MCF 10A (cell line): ENCODE measurements around the gene COL20A1. TPM values are rescaled to one million over a fixed set of nuclear protein-coding genes. Genes with fewer than 3 reads are reported as not detected.

Source experiments
- BruUV-seq: library from RNA; stranded (reverse); fragments of 400-500 nt; replicated peaks from 2 replicates; lab custom pipeline; 2021; lab: Mats Ljungman, UMichigan
- CTCF ChIA-PET: fragments of 300-600 bp; sonication (Branson Sonifier 250); formaldehyde crosslinking; extraction: SDS; loops from one replicate; lab custom pipeline; 2021; ENCODE audit warnings: antibody characterized with exemption, inconsistent platforms; lab: Yijun Ruan, JAX
- POLR2A ChIA-PET: fragments of 300-600, 350-650 bp; sonication (Branson Sonifier 250); formaldehyde crosslinking; extraction: SDS; loops from one replicate; lab custom pipeline; 2020; ENCODE audit warnings: antibody characterized with exemption, inconsistent platforms; lab: Yijun Ruan, JAX
- DNase-seq: peaks from one replicate; pipeline ENCODE4 v3.0.0-alpha.2; 2018; ENCODE audit not compliant: unreplicated experiment
- H3K27ac Mint-ChIP-seq: one replicate; pipeline ENCODE4 v1.8.0; 2022; ENCODE audit warnings: mild to moderate bottlenecking, low read depth, mixed read lengths; ENCODE audit not compliant: unreplicated experiment
- H3K27me3 Mint-ChIP-seq: one replicate; pipeline ENCODE4 v1.8.0; 2022; ENCODE audit warnings: mixed read lengths; ENCODE audit not compliant: insufficient read depth, unreplicated experiment
- H3K36me3 Mint-ChIP-seq: one replicate; pipeline ENCODE4 v1.8.0; 2022; ENCODE audit warnings: mild to moderate bottlenecking, moderate library complexity, mixed read lengths; ENCODE audit not compliant: insufficient read depth, unreplicated experiment
- H3K4me1 Mint-ChIP-seq: one replicate; pipeline ENCODE4 v1.8.0; 2022; ENCODE audit warnings: mixed read lengths; ENCODE audit not compliant: insufficient read depth, unreplicated experiment
- H3K4me3 Mint-ChIP-seq: one replicate; pipeline ENCODE4 v1.8.0; 2022; ENCODE audit warnings: mild to moderate bottlenecking, moderate library complexity, mixed read lengths; ENCODE audit not compliant: unreplicated experiment
- H3K9me3 Mint-ChIP-seq: one replicate; pipeline ENCODE4 v1.8.0; 2022; ENCODE audit warnings: mixed read lengths; ENCODE audit not compliant: unreplicated experiment
- CTCF ChIP-seq: fragments of 200-600 bp; IDR thresholded peaks from one replicate; pipeline ENCODE4 v1.8.0; 2022; ENCODE audit warnings: antibody characterized with exemption, mild to moderate bottlenecking; ENCODE audit not compliant: unreplicated experiment
- intact Hi-C: fragments of 100-400 bp; cut with micrococcal nuclease; formaldehyde crosslinking; loops from 2 replicates; pipeline ENCODE4 v1.14.1; 2022
- total RNA-seq: library from RNA; stranded (reverse); gene quantifications from 2 replicates; pipeline ENCODE4 v1.2.3, GENCODE V29; 2022

COL20A1 gene
- total RNA-seq, 1 experiment from 2014 or later: 0.14 TPM

- TF ChIP-seq CTCF: no peak
- intact Hi-C loops: no loop called here
- Mint-ChIP-seq H3K4me3 (no peak overlapping the region), H3K27ac (no peak overlapping the region), H3K4me1 (no peaks in the 10 kb centered on the region), H3K36me3 (no peaks in the 10 kb centered on the region), H3K9me3 (no peaks in the 10 kb centered on the region), H3K27me3 (peaks cover 22% of the 10 kb centered on the region)
- no peak for DNase-seq
- POLR2A ChIA-PET: no interaction called here
- CTCF ChIA-PET: interaction anchor here (0.6 to 1.5 kb wide), 3 partner anchors 12 to 99 kb away, joined by 3 to 5 read pairs (median 3); no protein-coding TSS in a partner anchor
- no TSS peak for BruUV-seq
Measured at GRCh38 chr20:63322146-63322932, 29.4 kb downstream of the COL20A1 start.

DNA sequence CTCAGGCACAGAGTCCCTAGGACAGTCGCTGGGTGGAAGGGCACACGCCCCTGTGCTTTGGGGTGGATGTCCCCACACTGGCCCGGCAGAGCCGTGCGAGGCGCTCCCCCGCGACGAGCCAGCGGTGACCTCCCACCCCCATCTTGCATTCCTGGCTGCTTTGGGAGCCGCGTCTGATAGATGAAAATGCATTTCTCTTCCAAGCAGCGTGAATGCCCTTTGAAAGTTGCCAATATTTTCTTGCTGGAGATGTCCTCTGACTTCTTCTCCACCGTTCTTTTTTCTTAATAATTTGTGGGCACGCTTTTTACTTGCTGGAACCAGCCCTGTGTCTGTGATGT lies 29.9 kb downstream of the COL20A1 start:
- Mint-ChIP-seq H3K9me3 (no peaks in the 10 kb centered on the region), H3K27me3 (peaks cover 22% of the 10 kb centered on the region), H3K4me1 (no peaks in the 10 kb centered on the region), H3K36me3 (no peaks in the 10 kb centered on the region), H3K27ac (no peak overlapping the region), H3K4me3 (no peak overlapping the region)
- BruUV-seq: no TSS peak
- ChIA-PET CTCF (no interaction called here), POLR2A (no interaction called here)
- TF ChIP-seq CTCF: no peak
- DNase-seq: no peak
- intact Hi-C loops: no loop called here

GRCh38 chr20:63323357-63323981 lies 30.5 kb downstream of the COL20A1 start:
- no peaks in the 10 kb centered on the region for H3K36me3 Mint-ChIP-seq
- no peaks in the 10 kb centered on the region for H3K9me3 Mint-ChIP-seq
- no peak for DNase-seq
- ChIA-PET POLR2A (interaction anchor here (0.6 kb wide), 1 partner anchor 51 kb away, joined by 3 read pairs; no protein-coding TSS in a partner anchor), CTCF (no interaction called here)
- no peak overlapping the region for H3K27ac Mint-ChIP-seq
- H3K4me1 Mint-ChIP-seq: no peaks in the 10 kb centered on the region
- H3K27me3 Mint-ChIP-seq: peaks cover 22% of the 10 kb centered on the region
- BruUV-seq: no TSS peak
- TF ChIP-seq CTCF: no peak
- no peak overlapping the region for H3K4me3 Mint-ChIP-seq
- intact Hi-C loops: no loop called here

GRCh38 chr20:63325021-63325471 lies 32.1 kb downstream of the COL20A1 start:
- POLR2A ChIA-PET: no interaction called here
- peaks cover 22% of the 10 kb centered on the region for H3K27me3 Mint-ChIP-seq
- no peak overlapping the region for H3K27ac Mint-ChIP-seq
- H3K4me3 Mint-ChIP-seq: no peak overlapping the region
- no peaks in the 10 kb centered on the region for H3K9me3 Mint-ChIP-seq
- H3K36me3 Mint-ChIP-seq: no peaks in the 10 kb centered on the region
- CTCF ChIA-PET: interaction anchor here (1.3 kb wide), 1 partner anchor 13 kb away, joined by 4 read pairs; no protein-coding TSS in a partner anchor
- DNase-seq: no peak
- BruUV-seq: no TSS peak
- TF ChIP-seq CTCF: no peak
- intact Hi-C loops: no loop called here
- H3K4me1 Mint-ChIP-seq: no peaks in the 10 kb centered on the region
